Fibroblast of lung (primary cell): ENCODE measurements around the gene HPF1. TPM values are rescaled to one million over a fixed set of nuclear protein-coding genes. Genes with fewer than 3 reads are reported as not detected.
A peak's percentile ranks its signal among the peaks of the same experiment; 100 is the strongest.
"Not testable (repeated sequence)": the region's sequence is repeated elsewhere in the genome, so short reads cannot be mapped to it uniquely, and the experiment has no call there.

Experiments
- DNase-seq, 2 donors: peaks; one replicate each; pipeline versions ENCODE4 v3.0.0 to v3.0.0-alpha.2; 2010; ENCODE audit warnings: low read depth in 2 of 2
- H2AFZ ChIP-seq: 2 replicates; pipeline ENCODE4 v1.5.1; 2012; ENCODE audit warnings: low read length, control low read depth, inconsistent platforms
- H3K27ac ChIP-seq: 2 replicates; pipeline ENCODE4 v1.5.1; 2011; ENCODE audit warnings: low read length, control low read depth; ENCODE audit not compliant: insufficient read depth
- H3K27me3 ChIP-seq: 2 replicates; pipeline ENCODE4 v1.5.1; 2011; ENCODE audit warnings: mild to moderate bottlenecking, low read length; ENCODE audit not compliant: control insufficient read depth, insufficient read depth
- H3K36me3 ChIP-seq: 2 replicates; pipeline ENCODE4 v1.5.1; 2011; ENCODE audit warnings: low read length; ENCODE audit not compliant: control insufficient read depth, insufficient read depth
- H3K4me1 ChIP-seq: 2 replicates; pipeline ENCODE4 v1.5.1; 2011; ENCODE audit warnings: low read length; ENCODE audit not compliant: control insufficient read depth, insufficient read depth; ENCODE audit errors: extremely low read depth
- H3K4me2 ChIP-seq: 2 replicates; pipeline ENCODE4 v1.5.1; 2011; ENCODE audit warnings: low read length, control low read depth; ENCODE audit not compliant: insufficient read depth; ENCODE audit errors: extremely low read depth
- H3K4me3 ChIP-seq, 4 experiments: fragments of 200-600 bp in 1 of 4; sonication (generic) in 1 of 4; replicated peaks in 1 of 4; 2 replicates each; pipeline ENCODE4 v1.5.1; 2011 to 2016; ENCODE audit warnings: low read length in 4 of 4, low read depth in 3 of 4, mild to moderate bottlenecking in 3 of 4, control low read depth in 2 of 4, inconsistent platforms in 1 of 4, mixed read lengths in 1 of 4; ENCODE audit not compliant: insufficient read depth in 1 of 4; ENCODE audit errors: control extremely low read depth in 1 of 4
- H3K79me2 ChIP-seq: 2 replicates; pipeline ENCODE4 v1.5.1; 2012; ENCODE audit warnings: mild to moderate bottlenecking, low read length, inconsistent platforms; ENCODE audit not compliant: control insufficient read depth, insufficient read depth
- H3K9ac ChIP-seq: 2 replicates; pipeline ENCODE4 v1.5.1; 2011; ENCODE audit warnings: mild to moderate bottlenecking, low read length, control low read depth; ENCODE audit not compliant: insufficient read depth
- H3K9me3 ChIP-seq: 2 replicates; pipeline ENCODE4 v1.5.1; 2012; ENCODE audit warnings: low read depth, low read length; ENCODE audit not compliant: control insufficient read depth, insufficient read depth
- H4K20me1 ChIP-seq: 2 replicates; pipeline ENCODE4 v1.5.1; 2011; ENCODE audit warnings: low read length; ENCODE audit not compliant: control insufficient read depth, insufficient read depth; ENCODE audit errors: extremely low read depth
- CTCF ChIP-seq, 2 donors: IDR thresholded peaks in 1 of 2; conservative IDR thresholded peaks in 1 of 2; 1 replicate in 1 of 2; 2 replicates in 1 of 2; pipeline ENCODE4 v1.5.1; 2011 to 2012; ENCODE audit warnings: low read length in 2 of 2, control low read depth in 1 of 2, inconsistent platforms in 1 of 2, low read depth in 1 of 2, mild to moderate bottlenecking in 1 of 2
- EZH2 ChIP-seq: IDR thresholded peaks from 2 replicates; pipeline ENCODE4 v1.5.1; 2012; ENCODE audit warnings: low read length, control low read depth, mild to moderate bottlenecking; ENCODE audit errors: missing control alignments
- polyA minus RNA-seq: library from RNA; depleted of rRNA, polyadenylated mRNA; stranded (reverse); fragments of >200 nt; gene quantifications from 2 replicates; pipeline ENCODE4 v1.2.3, GENCODE V29; 2011; ENCODE audit warnings: low replicate concordance
- polyA plus RNA-seq, 2 donors: library from polyadenylated mRNA; depleted of rRNA in 1 of 2; stranded (reverse) in 1 of 2; unstranded in 1 of 2; fragments of >200 nt; gene quantifications; 2 replicates each; pipeline ENCODE4 v1.2.1, GENCODE V29; 2011 to 2012; ENCODE audit warnings: missing spikeins in 1 of 2
- total RNA-seq: library from RNA; depleted of rRNA; stranded (reverse); fragments of >200 nt; gene quantifications from 2 replicates; pipeline ENCODE4 v1.2.1, GENCODE V29; 2014

Gene HPF1
- total RNA-seq (14.0 and 19.3 TPM in 2 replicates), polyA plus RNA-seq (35.3 and 37.9 TPM in 2 replicates), polyA minus RNA-seq (not detected in 2 replicates)
- 27.9 and 34.4 TPM in 2 replicates for polyA plus RNA-seq (2012)

- peak; percentile 79 to 86 for DNase-seq
- Histone ChIP-seq H3K4me3 (peak within 1 kb of the TSS; percentile 61 to 99 (median 85)), H3K9me3 (no peaks in the 10 kb centered on the region), H3K36me3 (no peaks in the 10 kb centered on the region), H3K4me1 (no peaks in the 10 kb centered on the region), H4K20me1 (no peaks in the 10 kb centered on the region), H3K27ac (peak within 1 kb of the TSS; percentile 30), H3K79me2 (peaks cover 14% of the 10 kb centered on the region), H3K9ac (peak within 1 kb of the TSS; percentile 34), H3K4me2 (peak within 1 kb of the TSS; percentile 74), H2AFZ (peak within 1 kb of the TSS; percentile 58), H3K27me3 (no peaks in the 10 kb centered on the region)
- TF ChIP-seq CTCF (conservative IDR thresholded peaks at IDR 0.05 in 1 of 2, IDR thresholded peaks at IDR 0.05 in 1 of 2; ENCODE audit: low read depth in 1 of 2, low read length in 2 of 2): no peak
- no peak for TF ChIP-seq EZH2
Observed at GRCh38 chr4:169757575-169758184, at the start of gene HPF1. Gene HPF1, minus strand, starts transcription at chr4:169757944. Its CDS starts 67 bp downstream, at chr4:169757877.

- H3K27ac ChIP-seq, H3K36me3 ChIP-seq, DNase-seq, H4K20me1 ChIP-seq, H3K4me2 ChIP-seq, H3K4me1 ChIP-seq, H3K4me3 ChIP-seq, H3K27me3 ChIP-seq, H3K79me2 ChIP-seq, H2AFZ ChIP-seq, H3K9ac ChIP-seq, H3K9me3 ChIP-seq: not testable (repeated sequence)
Observed at GRCh38 chr4:169806770-169807169, 49.0 kb upstream of the HPF1 start.

GRCh38 chr4:169803413-169803812 lies 45.7 kb upstream of the HPF1 start:
- DNase-seq: no peak
- Histone ChIP-seq H4K20me1 (no peaks in the 10 kb centered on the region), H3K9ac (no peak overlapping the region), H3K4me3 (no peak overlapping the region), H3K9me3 (no peaks in the 10 kb centered on the region), H3K27me3 (no peaks in the 10 kb centered on the region), H3K4me1 (no peaks in the 10 kb centered on the region), H3K79me2 (no peaks in the 10 kb centered on the region), H3K4me2 (no peak overlapping the region), H3K27ac (no peak overlapping the region), H3K36me3 (no peaks in the 10 kb centered on the region), H2AFZ (no peak overlapping the region)
- TF ChIP-seq CTCF (conservative IDR thresholded peaks at IDR 0.05 in 1 of 2, IDR thresholded peaks at IDR 0.05 in 1 of 2; ENCODE audit: low read depth in 1 of 2, low read length in 2 of 2) (no peak), EZH2 (no peak)
